ENCODE results near the gene CDH4. TPM values are rescaled to one million over a fixed set of nuclear protein-coding genes. Genes with fewer than 3 reads are reported as not detected.

CDH4 gene
- total and polyA plus RNA-seq, 12 donors, result 0.04 to 0.25 (median 0.08) TPM; not detected in 5

GRCh38 chr20:61330441-61330840 lies 78.4 kb downstream of the CDH4 start:
- no peak overlapping the region for H3K27ac ChIP-seq
- ATAC-seq (no peak), DNase-seq (no peak)
- TF ChIP-seq CTCF (IDR thresholded peaks at IDR 0.05), result no peak
- WGBS, 2 donors, result 81 to 82% methylated on average over 14 of the region's 14 CpGs
- no peak overlapping the region for H3K4me3 ChIP-seq
- no peaks in the 10 kb centered on the region for H3K36me3 ChIP-seq
- no peaks in the 10 kb centered on the region for H3K4me1 ChIP-seq
- intact Hi-C loops (cut with DNase I), result no loop called here
- peaks cover 0 to 23% (median 19%) of the 10 kb centered on the region in 7 donors for H3K27me3 ChIP-seq
- H3K9me3 ChIP-seq, result no peaks in the 10 kb centered on the region

GRCh38 chr20:61331543-61331942 lies 79.5 kb downstream of the CDH4 start:
- H3K27ac ChIP-seq, result no peak overlapping the region
- 71 to 75% methylated on average over 11 of the region's 11 CpGs for WGBS, 2 donors
- H3K9me3 ChIP-seq, result no peaks in the 10 kb centered on the region
- TF ChIP-seq CTCF (IDR thresholded peaks at IDR 0.05), result no peak
- ATAC-seq, result peak in 2 of 8 donors; percentile 59 to 72
- no peaks in the 10 kb centered on the region for H3K36me3 ChIP-seq
- H3K27me3 ChIP-seq, result peaks cover 0 to 23% (median 14%) of the 10 kb centered on the region in 7 donors
- no peak for DNase-seq
- no peak overlapping the region for H3K4me3 ChIP-seq
- H3K4me1 ChIP-seq, result no peaks in the 10 kb centered on the region
- intact Hi-C loops (cut with DNase I), result no loop called here

GRCh38 chr20:61332016-61332975 lies 80.2 kb downstream of the CDH4 start:
- no peak for DNase-seq
- WGBS, 2 donors, result 54 to 60% methylated on average over 22 of the region's 22 CpGs
- no peaks in the 10 kb centered on the region for H3K9me3 ChIP-seq

More at GRCh38 chr20:61332016-61332975, 80.2 kb downstream of the CDH4 start:
- H3K27ac ChIP-seq, result no peak overlapping the region
- intact Hi-C loops (cut with DNase I), result no loop called here
- no peaks in the 10 kb centered on the region for H3K4me1 ChIP-seq
- peaks cover 0 to 29% (median 14%) of the 10 kb centered on the region in 7 donors for H3K27me3 ChIP-seq
- TF ChIP-seq CTCF (IDR thresholded peaks at IDR 0.05), result no peak
- no peaks in the 10 kb centered on the region for H3K36me3 ChIP-seq
- no peak overlapping the region for H3K4me3 ChIP-seq
- ATAC-seq, result peak in 1 of 8 donors; percentile 30

Data from heart right ventricle (tissue), 16 donors.